ENCODE data around the gene B9D1. TPM values are rescaled to one million over a fixed set of nuclear protein-coding genes. Genes with fewer than 3 reads are reported as not detected.

B9D1 gene
- total and polyA plus RNA-seq, 9 of the 15 experiments (the other 6 are each of a cell fraction or from before 2014, with no cell fraction given), result 8.9 to 28.0 (median 17.9) TPM

GRCh38 chr17:19408346-19408710 is 45.8 kb upstream of the B9D1 start:
- ChIA-PET POLR2A (interaction anchor here (1.7 kb wide), 1 partner anchor 10 kb away, joined by 4 read pairs; no protein-coding TSS in a partner anchor), CTCF (ENCODE audit: low intra/inter-chr PET ratio) (no interaction called here)
- intact Hi-C loops (cut with micrococcal nuclease) (no loop called here), in situ Hi-C loops (cut with MboI) (no loop called here)
- BruUV-seq (replicated peaks), result no TSS peak
- H3K4me1 ChIP-seq (replicated peaks in 1 of 2; ENCODE audit: control insufficient read depth in 2 of 2, insufficient read depth in 2 of 2, low read length in 2 of 2), result no peaks in the 10 kb centered on the region; a peak in 1 of 5 replicates
- no peak overlapping the region for H3K4me3 ChIP-seq
- no peak overlapping the region for H3K9ac ChIP-seq (ENCODE audit: insufficient read depth in 1 of 2, low read depth in 2 of 2, low read length in 2 of 2)
- H3K79me2 ChIP-seq (ENCODE audit: control insufficient read depth, insufficient read depth, low read length), result no peaks in the 10 kb centered on the region
- no peak overlapping the region for H3K27ac ChIP-seq (ENCODE audit: extremely low read depth, low read depth, low read length)
- H3K4me2 ChIP-seq (ENCODE audit: insufficient read depth, low read length), result no peak overlapping the region
- H4K20me1 ChIP-seq (replicated peaks; ENCODE audit: control insufficient read depth, insufficient read depth, low read length), result no peaks in the 10 kb centered on the region
- DNase-seq (ENCODE audit: extremely low read depth in 1 of 4, low spot score in 3 of 4) (no peak), FAIRE-seq (no peak), ATAC-seq (no peak)
- H3K27me3 ChIP-seq (ENCODE audit: control insufficient read depth in 2 of 2, insufficient read depth in 2 of 2, low read length in 2 of 2), result peaks cover 4 to 37% of the 10 kb centered on the region in 2 experiments
- H3K9me3 ChIP-seq (replicated peaks; ENCODE audit: control insufficient read depth, insufficient read depth, low read depth, low read length), result no peaks in the 10 kb centered on the region
- no peak overlapping the region for H2AFZ ChIP-seq (ENCODE audit: low read depth, low read length)
- H3K9me1 ChIP-seq (ENCODE audit: control insufficient read depth, insufficient read depth, low read length), result no peaks in the 10 kb centered on the region
- 7% methylated on average over 2 of the region's 2 CpGs for whole genome bisulfite sequencing (ENCODE audit: insufficient coverage, low coverage, missing lambda C conversion rate)
- no peak for TF ChIP-seq STAT5A (IDR thresholded peaks at IDR 0.05; ENCODE audit: borderline replicate concordance, low read length)
- TF ChIP-seq NFRKB (IDR thresholded peaks at IDR 0.05; ENCODE audit: low read depth), result no peak
- TF ChIP-seq ZNF282 (CRISPR knock-in tag; IDR thresholded peaks at IDR 0.05), result no peak
- no peak for TF ChIP-seq NFE2L1 (tag; IDR thresholded peaks at IDR 0.05; ENCODE audit: borderline replicate concordance, low read depth)
- TF ChIP-seq BHLHE40 (IDR thresholded peaks at IDR 0.05; ENCODE audit: low read length), result no peak
- TF ChIP-seq BRD4 (IDR thresholded peaks at IDR 0.05), result no peak
- TF ChIP-seq CCAR2 (IDR thresholded peaks at IDR 0.05; ENCODE audit: low read depth, low read length), result no peak
- no peak for TF ChIP-seq BACH1 (tag; IDR thresholded peaks at IDR 0.05)
- no peaks in the 10 kb centered on the region for H3K36me3 ChIP-seq (ENCODE audit: control insufficient read depth, insufficient read depth, low read length)

Data from K562 (cell line).